Stimulated activated naive B cell treated with anti-CD40 and anti-IgM and Interleukin-4, amounts not matched to agents 10 μg/mL and 1 μg/mL and 100 μg/mL, for 72 hours (primary cell): Measurements from ENCODE around the gene ANKAR.
"Not testable (repeated sequence)": the region's sequence is repeated elsewhere in the genome, so short reads cannot be mapped to it uniquely, and the experiment has no call there.

Experiments used
- ATAC-seq, 2 donors: fragments of 150-1000 bp; cut with Tn5 transposase; replicated peaks; 2 replicates each; pipeline ENCODE4 v1.10.0; 2021; ENCODE audit warnings: moderate library complexity in 1 of 2
- DNase-seq: peaks from one replicate; pipeline ENCODE4 v3.0.0; 2021
- H3K27ac Mint-ChIP-seq: one replicate; pipeline ENCODE4 v1.8.0; 2022; ENCODE audit warnings: mild to moderate bottlenecking, mixed read lengths
- H3K27me3 Mint-ChIP-seq, 2 donors: one replicate each; pipeline ENCODE4 v1.8.0; 2022; ENCODE audit warnings: mixed read lengths in 2 of 2
- H3K36me3 Mint-ChIP-seq, 2 donors: one replicate each; pipeline ENCODE4 v1.8.0; 2022; ENCODE audit warnings: mixed read lengths in 2 of 2, mild to moderate bottlenecking in 1 of 2
- H3K4me1 Mint-ChIP-seq, 2 donors: one replicate each; pipeline ENCODE4 v1.8.0; 2022; ENCODE audit warnings: mixed read lengths in 2 of 2, mild to moderate bottlenecking in 1 of 2
- H3K4me3 Mint-ChIP-seq, 2 donors: one replicate each; pipeline ENCODE4 v1.8.0; 2022; ENCODE audit warnings: mild to moderate bottlenecking in 2 of 2, mixed read lengths in 2 of 2, moderate library complexity in 1 of 2
- H3K9me3 Mint-ChIP-seq, 2 donors: one replicate each; pipeline ENCODE4 v1.8.0; 2022; ENCODE audit warnings: mixed read lengths in 2 of 2, mild to moderate bottlenecking in 1 of 2

ANKAR gene

GRCh38 chr2:189648846-189649509, 25.5 kb upstream of the ANKAR start:
- DNase-seq: no peak
- Mint-ChIP-seq H3K36me3 (peaks cover 0 to 3% of the 10 kb centered on the region in 2 donors), H3K27ac (no peak overlapping the region)

DNA sequence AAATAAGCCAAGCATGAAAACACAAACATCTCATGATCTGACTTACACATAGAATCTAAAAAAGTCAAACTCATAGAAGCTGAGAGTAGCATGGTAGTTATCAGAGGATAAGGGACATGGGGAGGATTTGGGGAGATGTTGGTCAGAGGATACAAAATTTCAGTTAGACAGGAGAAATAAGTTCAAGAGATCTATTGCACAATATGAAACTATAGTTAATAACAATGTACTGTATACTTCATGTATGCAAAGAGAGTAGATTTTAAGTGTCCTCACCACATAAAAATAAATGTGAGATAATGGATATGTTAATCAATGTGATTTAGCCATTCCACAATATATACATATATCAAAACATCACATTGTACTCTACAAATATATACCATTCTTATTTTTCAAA, 23.2 kb upstream of the ANKAR start:
- no peak overlapping the region for H3K27ac Mint-ChIP-seq
- H3K9me3 Mint-ChIP-seq: peaks cover 0 to 5% of the 10 kb centered on the region in 2 donors
- H3K4me3 Mint-ChIP-seq: no peak overlapping the region
- H3K27me3 Mint-ChIP-seq: peaks cover 3 to 5% of the 10 kb centered on the region in 2 donors
- no peaks in the 10 kb centered on the region for H3K4me1 Mint-ChIP-seq
- no peak for DNase-seq
- peaks cover 0 to 3% of the 10 kb centered on the region in 2 donors for H3K36me3 Mint-ChIP-seq
- ATAC-seq: no peak

More at GRCh38 chr2:189648846-189649509, 25.5 kb upstream of the ANKAR start:
- Mint-ChIP-seq H3K4me1 (no peaks in the 10 kb centered on the region), H3K27me3 (peaks cover 3 to 5% of the 10 kb centered on the region in 2 donors), H3K9me3 (peaks cover 0 to 5% of the 10 kb centered on the region in 2 donors), H3K4me3 (no peak overlapping the region)
- no peak for ATAC-seq

GRCh38 chr2:189653464-189653863, 21.0 kb upstream of the ANKAR start:
- peaks cover 8 to 12% of the 10 kb centered on the region in 2 donors for H3K4me1 Mint-ChIP-seq
- H3K36me3 Mint-ChIP-seq, H3K9me3 Mint-ChIP-seq, ATAC-seq, H3K27me3 Mint-ChIP-seq, H3K4me3 Mint-ChIP-seq, H3K27ac Mint-ChIP-seq, DNase-seq: not testable (repeated sequence)

GRCh38 chr2:189654641-189655040, 19.8 kb upstream of the ANKAR start:
- Mint-ChIP-seq H3K9me3 (peaks cover 0 to 5% of the 10 kb centered on the region in 2 donors), H3K27ac (no peak overlapping the region), H3K36me3 (peaks cover 0 to 3% of the 10 kb centered on the region in 2 donors), H3K4me1 (peaks cover 9 to 13% of the 10 kb centered on the region in 2 donors), H3K27me3 (peaks cover 3 to 5% of the 10 kb centered on the region in 2 donors), H3K4me3 (no peak overlapping the region)
- no peak for ATAC-seq
- DNase-seq: no peak

DNA sequence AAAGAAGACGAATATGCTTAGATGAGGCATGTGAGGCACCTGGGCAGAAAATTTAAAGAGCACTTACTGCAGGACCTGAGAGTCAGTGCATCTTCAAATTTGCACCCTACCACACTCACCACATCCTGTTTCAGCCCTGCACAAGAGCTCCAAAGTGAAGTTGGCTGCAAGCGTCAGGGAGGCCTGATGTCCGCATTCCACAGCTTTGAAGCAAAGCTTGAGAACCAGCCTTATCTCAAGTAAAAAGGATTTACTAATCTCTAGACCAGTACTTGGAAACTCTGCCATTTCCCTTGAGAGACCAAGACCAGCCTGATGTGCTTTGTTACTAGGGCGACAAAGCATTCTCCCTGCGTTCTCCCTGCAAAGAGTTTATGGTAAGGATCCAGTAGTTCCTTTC, 16.6 kb upstream of the ANKAR start:
- peaks cover 9 to 13% of the 10 kb centered on the region in 2 donors for H3K4me1 Mint-ChIP-seq
- H3K9me3 Mint-ChIP-seq: peaks cover 0 to 1% of the 10 kb centered on the region in 2 donors
- no peaks in the 10 kb centered on the region for H3K36me3 Mint-ChIP-seq
- peak in 1 of 2 donors; percentile 15 for ATAC-seq
- no peak overlapping the region for H3K4me3 Mint-ChIP-seq
- DNase-seq: no peak
- no peaks in the 10 kb centered on the region for H3K27me3 Mint-ChIP-seq
- H3K27ac Mint-ChIP-seq: no peak overlapping the region

DNA sequence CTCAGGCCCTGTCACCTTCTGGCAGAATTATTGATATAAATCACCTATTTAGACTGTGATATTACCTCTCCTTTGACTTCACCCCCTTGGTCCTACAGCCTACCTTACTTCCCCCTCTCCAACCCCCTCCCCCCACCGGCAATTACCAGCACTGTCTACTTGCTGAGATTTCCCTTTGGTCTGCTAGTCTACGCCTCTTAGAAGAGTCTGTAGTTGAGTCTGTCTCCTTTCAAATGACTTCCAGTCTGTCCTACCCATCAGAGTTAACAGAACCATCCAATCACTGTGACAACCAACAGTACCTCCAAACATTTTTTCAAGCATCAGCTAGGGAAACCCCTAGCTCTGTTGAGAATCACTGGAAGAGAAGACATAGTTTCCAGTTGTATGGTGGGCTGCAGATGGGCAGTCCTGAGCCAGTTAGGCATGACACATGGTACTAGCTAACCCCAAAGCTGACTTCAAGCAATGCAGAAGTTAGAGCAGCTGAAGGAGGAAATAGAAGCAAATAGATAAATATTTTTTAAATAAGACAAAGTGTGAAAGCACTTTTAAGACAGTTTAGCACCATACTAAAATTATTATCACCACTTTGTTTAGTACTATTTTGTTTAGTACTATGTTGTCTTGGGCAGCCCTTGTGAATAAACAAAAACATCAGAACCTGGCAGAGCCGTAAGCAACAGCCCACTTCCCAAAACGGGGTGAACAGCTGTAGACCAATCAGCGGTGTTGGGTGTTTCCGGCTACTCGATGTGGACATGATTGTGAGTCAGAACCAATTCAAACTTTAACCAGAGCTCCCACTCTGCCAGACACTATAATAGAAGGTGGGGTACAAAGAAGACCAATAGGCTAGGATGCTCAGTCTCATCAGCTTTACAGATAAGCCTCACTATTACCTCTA, 15.9 kb upstream of the ANKAR start:
- no peaks in the 10 kb centered on the region for H3K27me3 Mint-ChIP-seq
- H3K9me3 Mint-ChIP-seq: no peaks in the 10 kb centered on the region
- DNase-seq (no peak), ATAC-seq (no peak)
- H3K27ac Mint-ChIP-seq: no peak overlapping the region
- H3K36me3 Mint-ChIP-seq: no peaks in the 10 kb centered on the region
- H3K4me3 Mint-ChIP-seq: no peak overlapping the region
- H3K4me1 Mint-ChIP-seq: peaks cover 10 to 17% of the 10 kb centered on the region in 2 donors

DNA sequence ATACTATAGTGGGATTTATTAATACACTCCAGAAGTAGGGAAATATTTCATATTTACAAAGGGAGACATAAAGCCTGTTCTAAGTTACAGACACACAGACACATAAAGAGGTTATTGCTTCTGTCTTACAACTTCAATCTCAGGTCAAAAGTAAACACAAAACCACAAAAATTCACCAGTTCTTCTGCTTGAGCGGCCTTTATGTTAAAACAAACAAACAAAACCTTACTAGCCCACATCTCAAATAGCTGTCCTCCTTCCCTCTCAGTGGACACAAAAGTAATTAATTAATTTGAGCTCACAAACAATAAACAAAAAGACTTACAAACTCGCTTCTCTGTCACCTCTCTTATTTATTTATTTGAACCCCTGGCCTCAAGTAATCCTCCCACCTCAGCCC, 14.7 kb upstream of the ANKAR start:
- Mint-ChIP-seq H3K9me3 (no peaks in the 10 kb centered on the region), H3K4me3 (no peak overlapping the region), H3K27ac (no peak overlapping the region), H3K27me3 (no peaks in the 10 kb centered on the region), H3K36me3 (no peaks in the 10 kb centered on the region), H3K4me1 (peaks cover 11 to 25% of the 10 kb centered on the region in 2 donors)
- DNase-seq: no peak
- ATAC-seq: no peak

- DNase-seq (no peak), ATAC-seq (no peak)
- Mint-ChIP-seq H3K4me1 (peaks cover 11 to 25% of the 10 kb centered on the region in 2 donors), H3K9me3 (no peaks in the 10 kb centered on the region), H3K27ac (no peak overlapping the region), H3K27me3 (no peaks in the 10 kb centered on the region), H3K4me3 (no peak overlapping the region), H3K36me3 (no peaks in the 10 kb centered on the region)
These were observed 13.7 kb upstream of the ANKAR start for GRCh38 chr2:189660803-189661147.

DNA sequence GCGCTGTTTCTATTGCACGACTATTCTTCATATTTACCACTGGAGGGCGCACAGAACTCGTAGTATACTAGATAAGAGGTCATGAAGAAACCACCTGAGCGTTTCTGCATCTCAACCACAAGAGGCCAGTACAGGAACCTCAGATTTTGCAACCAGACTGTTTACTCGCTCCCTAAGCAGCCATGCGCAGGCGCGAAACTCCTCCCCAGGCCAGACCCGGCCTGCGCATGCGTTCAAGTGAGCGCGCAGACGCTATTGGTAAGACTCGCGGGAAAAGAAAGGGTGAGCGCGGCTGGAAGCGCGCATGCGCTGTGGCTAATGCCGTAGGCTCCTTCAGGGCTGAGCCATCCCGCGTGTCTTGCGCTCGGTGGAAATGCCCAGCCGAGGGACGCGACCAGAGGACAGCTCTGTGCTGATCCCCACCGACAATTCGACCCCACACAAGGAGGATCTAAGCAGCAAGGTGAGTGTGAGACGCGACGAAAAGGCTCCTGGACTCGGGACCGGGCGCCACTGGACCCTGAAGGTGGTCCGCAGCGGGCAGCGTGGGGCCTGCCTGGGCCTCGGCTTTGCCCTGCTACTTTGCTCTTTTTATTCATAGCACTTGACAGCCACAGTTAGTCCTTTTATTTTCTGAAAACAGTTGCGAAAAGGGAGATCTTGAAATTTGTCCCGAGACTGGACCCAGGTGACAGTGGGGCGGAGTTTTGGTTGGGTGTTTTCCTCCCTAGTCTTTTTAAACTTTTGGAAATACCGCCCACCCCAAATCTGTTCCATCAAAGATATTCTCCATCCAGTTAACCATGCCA, 13.1 kb upstream of the ANKAR start, which contains the start of gene ASNSD1:
ASNSD1 (plus strand) TSS at position 312 of the 809 bp plus-strand sequence. CDS start 4,674 bp downstream, outside the sequence.
- DNase-seq: peak; percentile 98
- peaks cover 3 to 4% of the 10 kb centered on the region in 2 donors for H3K36me3 Mint-ChIP-seq
- H3K27ac Mint-ChIP-seq: no peak within 1 kb of the TSS
- H3K9me3 Mint-ChIP-seq: no peaks in the 10 kb centered on the region
- no peak within 1 kb of the TSS for H3K4me3 Mint-ChIP-seq
- H3K4me1 Mint-ChIP-seq: peaks cover 11 to 25% of the 10 kb centered on the region in 2 donors
- ATAC-seq: peak; percentile 94
- H3K27me3 Mint-ChIP-seq: no peaks in the 10 kb centered on the region

DNA sequence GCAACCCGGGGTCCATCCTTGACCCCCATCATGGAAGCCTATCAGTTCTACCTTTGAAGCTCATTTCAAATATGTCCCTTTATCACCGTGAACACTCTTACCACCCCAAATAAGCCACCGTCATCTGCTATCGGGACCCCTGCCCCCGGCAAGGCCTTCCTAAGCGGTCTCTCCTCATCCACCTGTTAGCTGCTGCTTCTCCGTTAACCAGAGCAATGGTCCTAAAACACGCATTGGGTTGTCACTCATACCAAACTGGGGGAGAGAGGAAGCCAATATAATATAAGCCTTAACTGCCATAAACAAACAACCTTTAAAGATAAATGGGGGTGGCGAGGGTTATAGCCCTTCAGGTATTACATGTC, 12.5 kb upstream of the ANKAR start:
- peaks cover 9 to 25% of the 10 kb centered on the region in 2 donors for H3K4me1 Mint-ChIP-seq
- H3K36me3 Mint-ChIP-seq: peaks cover 6 to 7% of the 10 kb centered on the region in 2 donors
- H3K4me3 Mint-ChIP-seq: no peak overlapping the region
- no peaks in the 10 kb centered on the region for H3K9me3 Mint-ChIP-seq
- no peaks in the 10 kb centered on the region for H3K27me3 Mint-ChIP-seq
- DNase-seq (no peak), ATAC-seq (no peak)
- H3K27ac Mint-ChIP-seq: no peak overlapping the region

- Mint-ChIP-seq H3K27ac (no peak overlapping the region), H3K4me3 (no peak overlapping the region), H3K9me3 (no peaks in the 10 kb centered on the region), H3K27me3 (no peaks in the 10 kb centered on the region), H3K4me1 (peaks cover 6 to 21% of the 10 kb centered on the region in 2 donors), H3K36me3 (peaks cover 11 to 14% of the 10 kb centered on the region in 2 donors)
- ATAC-seq (no peak), DNase-seq (no peak)
These were observed 11.7 kb upstream of the ANKAR start for GRCh38 chr2:189662669-189663226.

DNA sequence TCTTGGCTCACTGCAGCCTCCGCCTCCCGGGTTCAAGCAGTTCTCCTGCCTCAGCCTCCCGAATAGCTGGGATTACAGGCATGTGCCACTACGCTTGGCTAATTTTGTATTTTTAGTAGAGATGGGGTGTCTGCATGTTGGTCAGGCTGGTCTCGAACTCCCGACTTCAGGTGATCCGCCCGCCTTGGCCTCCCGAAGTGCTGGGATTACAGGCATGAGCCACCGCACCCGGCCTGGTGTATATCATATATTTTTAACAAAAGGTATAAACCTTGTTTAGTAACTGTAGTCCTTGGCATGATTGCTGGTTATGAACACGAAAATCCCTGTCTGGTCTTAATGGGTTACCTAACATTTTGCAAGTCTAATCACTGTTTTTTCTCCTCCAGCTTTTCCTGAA, 11.2 kb upstream of the ANKAR start:
- not testable (repeated sequence) for DNase-seq, H3K9me3 Mint-ChIP-seq, ATAC-seq, H3K27me3 Mint-ChIP-seq
- Mint-ChIP-seq H3K4me3 (peak overlapping the region in 1 of 2 donors; percentile 48), H3K4me1 (peaks cover 4 to 15% of the 10 kb centered on the region in 2 donors), H3K27ac (peak overlapping the region; percentile 34), H3K36me3 (peaks cover 11 to 16% of the 10 kb centered on the region in 2 donors)

GRCh38 chr2:189669913-189670312, 4.6 kb upstream of the ANKAR start:
- ATAC-seq: no peak
- Mint-ChIP-seq H3K36me3 (peaks cover 24 to 36% of the 10 kb centered on the region in 2 donors), H3K27ac (no peak overlapping the region), H3K27me3 (no peaks in the 10 kb centered on the region), H3K4me1 (peaks cover 8 to 9% of the 10 kb centered on the region in 2 donors), H3K9me3 (no peaks in the 10 kb centered on the region), H3K4me3 (no peak overlapping the region)
- DNase-seq: no peak
